ENCODE measurements around the gene GALR2.
"Not testable (repeated sequence)": the region's sequence is repeated elsewhere in the genome, so short reads cannot be mapped to it uniquely, and the experiment has no call there.

Gene GALR2

DNA sequence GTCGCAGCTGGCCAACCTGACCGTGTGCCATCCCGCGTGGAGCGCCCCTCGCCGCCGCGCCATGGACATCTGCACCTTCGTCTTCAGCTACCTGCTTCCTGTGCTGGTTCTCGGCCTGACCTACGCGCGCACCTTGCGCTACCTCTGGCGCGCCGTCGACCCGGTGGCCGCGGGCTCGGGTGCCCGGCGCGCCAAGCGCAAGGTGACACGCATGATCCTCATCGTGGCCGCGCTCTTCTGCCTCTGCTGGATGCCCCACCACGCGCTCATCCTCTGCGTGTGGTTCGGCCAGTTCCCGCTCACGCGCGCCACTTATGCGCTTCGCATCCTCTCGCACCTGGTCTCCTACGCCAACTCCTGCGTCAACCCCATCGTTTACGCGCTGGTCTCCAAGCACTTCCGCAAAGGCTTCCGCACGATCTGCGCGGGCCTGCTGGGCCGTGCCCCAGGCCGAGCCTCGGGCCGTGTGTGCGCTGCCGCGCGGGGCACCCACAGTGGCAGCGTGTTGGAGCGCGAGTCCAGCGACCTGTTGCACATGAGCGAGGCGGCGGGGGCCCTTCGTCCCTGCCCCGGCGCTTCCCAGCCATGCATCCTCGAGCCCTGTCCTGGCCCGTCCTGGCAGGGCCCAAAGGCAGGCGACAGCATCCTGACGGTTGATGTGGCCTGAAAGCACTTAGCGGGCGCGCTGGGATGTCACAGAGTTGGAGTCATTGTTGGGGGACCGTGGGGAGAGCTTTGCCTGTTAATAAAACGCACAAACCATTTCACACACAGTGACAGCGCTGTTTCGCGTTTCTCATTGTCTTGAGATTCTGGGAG, 2.4 kb downstream of the GALR2 start:
- TF ChIP-seq, protein P1, sequence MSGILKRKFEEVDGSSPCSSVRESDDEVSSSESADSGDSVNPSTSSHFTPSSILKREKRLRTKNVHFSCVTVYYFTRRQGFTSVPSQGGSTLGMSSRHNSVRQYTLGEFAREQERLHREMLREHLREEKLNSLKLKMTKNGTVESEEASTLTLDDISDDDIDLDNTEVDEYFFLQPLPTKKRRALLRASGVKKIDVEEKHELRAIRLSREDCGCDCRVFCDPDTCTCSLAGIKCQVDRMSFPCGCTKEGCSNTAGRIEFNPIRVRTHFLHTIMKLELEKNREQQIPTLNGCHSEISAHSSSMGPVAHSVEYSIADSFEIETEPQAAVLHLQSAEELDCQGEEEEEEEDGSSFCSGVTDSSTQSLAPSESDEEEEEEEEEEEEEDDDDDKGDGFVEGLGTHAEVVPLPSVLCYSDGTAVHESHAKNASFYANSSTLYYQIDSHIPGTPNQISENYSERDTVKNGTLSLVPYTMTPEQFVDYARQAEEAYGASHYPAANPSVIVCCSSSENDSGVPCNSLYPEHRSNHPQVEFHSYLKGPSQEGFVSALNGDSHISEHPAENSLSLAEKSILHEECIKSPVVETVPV (CRISPR knock-in tag; IDR thresholded peaks at IDR 0.05), result no peak
- TF ChIP-seq ZNF70 (CRISPR knock-in tag; IDR thresholded peaks at IDR 0.05), result no peak
- TF ChIP-seq RARB (CRISPR knock-in tag; IDR thresholded peaks at IDR 0.05), result no peak
- TF ChIP-seq, protein P2, sequence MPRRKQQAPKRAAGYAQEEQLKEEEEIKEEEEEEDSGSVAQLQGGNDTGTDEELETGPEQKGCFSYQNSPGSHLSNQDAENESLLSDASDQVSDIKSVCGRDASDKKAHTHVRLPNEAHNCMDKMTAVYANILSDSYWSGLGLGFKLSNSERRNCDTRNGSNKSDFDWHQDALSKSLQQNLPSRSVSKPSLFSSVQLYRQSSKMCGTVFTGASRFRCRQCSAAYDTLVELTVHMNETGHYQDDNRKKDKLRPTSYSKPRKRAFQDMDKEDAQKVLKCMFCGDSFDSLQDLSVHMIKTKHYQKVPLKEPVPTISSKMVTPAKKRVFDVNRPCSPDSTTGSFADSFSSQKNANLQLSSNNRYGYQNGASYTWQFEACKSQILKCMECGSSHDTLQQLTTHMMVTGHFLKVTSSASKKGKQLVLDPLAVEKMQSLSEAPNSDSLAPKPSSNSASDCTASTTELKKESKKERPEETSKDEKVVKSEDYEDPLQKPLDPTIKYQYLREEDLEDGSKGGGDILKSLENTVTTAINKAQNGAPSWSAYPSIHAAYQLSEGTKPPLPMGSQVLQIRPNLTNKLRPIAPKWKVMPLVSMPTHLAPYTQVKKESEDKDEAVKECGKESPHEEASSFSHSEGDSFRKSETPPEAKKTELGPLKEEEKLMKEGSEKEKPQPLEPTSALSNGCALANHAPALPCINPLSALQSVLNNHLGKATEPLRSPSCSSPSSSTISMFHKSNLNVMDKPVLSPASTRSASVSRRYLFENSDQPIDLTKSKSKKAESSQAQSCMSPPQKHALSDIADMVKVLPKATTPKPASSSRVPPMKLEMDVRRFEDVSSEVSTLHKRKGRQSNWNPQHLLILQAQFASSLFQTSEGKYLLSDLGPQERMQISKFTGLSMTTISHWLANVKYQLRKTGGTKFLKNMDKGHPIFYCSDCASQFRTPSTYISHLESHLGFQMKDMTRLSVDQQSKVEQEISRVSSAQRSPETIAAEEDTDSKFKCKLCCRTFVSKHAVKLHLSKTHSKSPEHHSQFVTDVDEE (CRISPR knock-in tag; IDR thresholded peaks at IDR 0.05), result no peak
- no peak for TF ChIP-seq BACH2 (CRISPR knock-in tag; IDR thresholded peaks at IDR 0.05; ENCODE audit: borderline replicate concordance)
- no peak for ATAC-seq

DNA sequence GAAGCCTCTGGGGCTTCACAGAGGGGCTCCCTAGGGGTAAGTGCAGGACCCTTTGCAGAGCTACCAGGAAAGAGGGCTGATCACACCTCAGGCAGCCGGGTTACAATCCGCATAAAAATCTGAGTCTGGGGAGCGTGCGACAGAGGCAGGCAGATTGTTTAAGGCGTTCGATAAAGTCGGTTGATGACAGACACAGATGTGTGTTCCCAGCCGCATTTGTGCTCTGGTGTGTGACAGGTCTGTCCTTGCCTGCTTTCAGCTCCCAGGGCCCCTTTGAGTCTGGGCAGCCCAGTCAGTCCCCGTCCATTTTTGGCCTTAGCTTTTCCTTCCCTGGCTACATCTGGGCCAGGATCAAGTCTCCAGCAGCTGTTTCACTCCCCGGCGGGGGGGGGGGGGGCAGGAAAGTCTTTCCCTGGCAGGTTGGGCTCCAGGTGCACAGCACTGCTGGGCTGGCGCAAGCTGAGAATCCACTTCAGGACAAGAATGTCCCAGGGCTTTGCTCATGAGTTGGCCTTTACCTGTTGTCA, 3.1 kb downstream of the GALR2 start:
- TF ChIP-seq ARNTL (CRISPR knock-in tag; IDR thresholded peaks at IDR 0.05; ENCODE audit: borderline replicate concordance, low read depth) (no peak), TCF4 (CRISPR knock-in tag; IDR thresholded peaks at IDR 0.05; ENCODE audit: borderline replicate concordance) (no peak), ZNF8 (CRISPR knock-in tag; IDR thresholded peaks at IDR 0.05) (no peak), RARB (CRISPR knock-in tag; IDR thresholded peaks at IDR 0.05) (no peak), ZFP3 (CRISPR knock-in tag; IDR thresholded peaks at IDR 0.05) (no peak), ZNF70 (CRISPR knock-in tag; IDR thresholded peaks at IDR 0.05) (no peak), SNAI2 (CRISPR knock-in tag; IDR thresholded peaks at IDR 0.05) (no peak)
- TF ChIP-seq, protein P2 (CRISPR knock-in tag; IDR thresholded peaks at IDR 0.05), result no peak
- ATAC-seq, result no peak

DNA sequence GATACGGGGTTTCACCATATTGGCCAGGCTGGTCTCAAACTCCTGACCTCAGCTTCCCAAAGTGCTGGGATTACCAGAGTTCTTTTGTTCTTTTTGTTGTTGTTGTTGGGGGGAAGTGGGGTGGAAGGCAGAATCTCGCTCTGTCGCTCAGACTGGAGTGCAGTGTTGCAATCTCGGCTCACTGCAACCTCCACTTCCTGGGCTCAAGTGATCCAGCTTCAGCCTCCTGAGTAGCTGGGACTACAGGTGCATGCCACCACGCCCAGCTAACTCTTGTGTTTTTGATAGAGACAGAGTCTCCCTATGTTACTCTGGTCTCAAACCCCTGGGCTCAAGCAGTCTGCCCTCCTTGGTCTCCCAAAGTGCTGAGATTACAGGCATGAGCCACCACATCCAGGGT, 3.8 kb downstream of the GALR2 start:
- ATAC-seq, result not testable (repeated sequence)

DNA sequence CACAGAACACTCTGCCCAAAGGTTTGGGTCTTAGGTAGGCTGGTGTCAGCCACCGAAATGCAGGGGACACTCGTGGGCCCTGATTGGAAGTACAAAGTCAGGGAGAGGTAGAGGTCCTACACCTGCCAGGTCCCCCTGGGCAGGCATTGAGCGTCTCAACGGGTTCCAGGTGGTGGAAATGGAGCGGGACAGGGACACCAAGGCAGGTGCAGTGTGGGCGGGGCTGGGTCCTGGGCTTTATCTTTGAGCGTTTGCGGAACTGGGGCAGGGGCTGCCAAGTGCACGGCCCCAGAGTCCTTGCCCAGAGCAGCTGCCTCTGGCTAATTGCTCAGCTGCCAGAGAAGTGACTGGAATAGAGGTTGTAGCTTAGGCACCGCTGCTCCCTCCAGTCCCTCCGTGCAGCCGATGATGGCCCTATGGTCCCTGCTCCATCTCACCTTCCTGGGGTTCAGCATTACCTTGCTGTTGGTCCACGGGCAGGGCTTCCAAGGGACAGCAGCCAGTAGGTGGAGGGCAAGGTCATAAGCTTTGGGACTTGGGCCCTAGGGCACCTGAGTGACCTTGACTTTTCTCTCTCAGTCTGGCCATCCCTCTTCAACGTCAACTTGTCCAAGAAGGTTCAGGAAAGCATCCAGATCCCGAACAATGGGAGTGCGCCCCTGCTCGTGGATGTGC, 4.4 kb downstream of the GALR2 start, which contains the start of gene ZACN:
Gene ZACN (plus strand): TSS at position 323 of the 675 bp plus-strand sequence. CDS start 83 bp downstream, at position 406.
- no peak for TF ChIP-seq CSDC2 (CRISPR knock-in tag; IDR thresholded peaks at IDR 0.05)
- peak; percentile 1; the same call in 2 of the 3 replicates for ATAC-seq

GRCh38 chr17:76079535-76079955, 5.0 kb downstream of the GALR2 start:
- peak; percentile 10 for ATAC-seq
- TF ChIP-seq ARNTL (CRISPR knock-in tag; IDR thresholded peaks at IDR 0.05; ENCODE audit: borderline replicate concordance, low read depth), result no peak
- TF ChIP-seq ZNF70 (CRISPR knock-in tag; IDR thresholded peaks at IDR 0.05), result no peak
- TF ChIP-seq OSR1 (CRISPR knock-in tag; IDR thresholded peaks at IDR 0.05), result no peak
- TF ChIP-seq, protein P2 (CRISPR knock-in tag; IDR thresholded peaks at IDR 0.05), result no peak
- no peak for TF ChIP-seq ESRRG (CRISPR knock-in tag; IDR thresholded peaks at IDR 0.05)
- TF ChIP-seq TCF4 (CRISPR knock-in tag; IDR thresholded peaks at IDR 0.05; ENCODE audit: borderline replicate concordance), result no peak
- no peak for TF ChIP-seq ZNF8 (CRISPR knock-in tag; IDR thresholded peaks at IDR 0.05)
- no peak for TF ChIP-seq CSDC2 (CRISPR knock-in tag; IDR thresholded peaks at IDR 0.05)
- TF ChIP-seq, protein P3, sequence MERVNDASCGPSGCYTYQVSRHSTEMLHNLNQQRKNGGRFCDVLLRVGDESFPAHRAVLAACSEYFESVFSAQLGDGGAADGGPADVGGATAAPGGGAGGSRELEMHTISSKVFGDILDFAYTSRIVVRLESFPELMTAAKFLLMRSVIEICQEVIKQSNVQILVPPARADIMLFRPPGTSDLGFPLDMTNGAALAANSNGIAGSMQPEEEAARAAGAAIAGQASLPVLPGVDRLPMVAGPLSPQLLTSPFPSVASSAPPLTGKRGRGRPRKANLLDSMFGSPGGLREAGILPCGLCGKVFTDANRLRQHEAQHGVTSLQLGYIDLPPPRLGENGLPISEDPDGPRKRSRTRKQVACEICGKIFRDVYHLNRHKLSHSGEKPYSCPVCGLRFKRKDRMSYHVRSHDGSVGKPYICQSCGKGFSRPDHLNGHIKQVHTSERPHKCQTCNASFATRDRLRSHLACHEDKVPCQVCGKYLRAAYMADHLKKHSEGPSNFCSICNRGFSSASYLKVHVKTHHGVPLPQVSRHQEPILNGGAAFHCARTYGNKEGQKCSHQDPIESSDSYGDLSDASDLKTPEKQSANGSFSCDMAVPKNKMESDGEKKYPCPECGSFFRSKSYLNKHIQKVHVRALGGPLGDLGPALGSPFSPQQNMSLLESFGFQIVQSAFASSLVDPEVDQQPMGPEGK (CRISPR knock-in tag; IDR thresholded peaks at IDR 0.05; ENCODE audit: borderline replicate concordance), result no peak
- no peak for TF ChIP-seq GLIS3 (CRISPR knock-in tag; IDR thresholded peaks at IDR 0.05)
- no peak for TF ChIP-seq ZFP30 (CRISPR knock-in tag; IDR thresholded peaks at IDR 0.05)
- TF ChIP-seq, protein P4, sequence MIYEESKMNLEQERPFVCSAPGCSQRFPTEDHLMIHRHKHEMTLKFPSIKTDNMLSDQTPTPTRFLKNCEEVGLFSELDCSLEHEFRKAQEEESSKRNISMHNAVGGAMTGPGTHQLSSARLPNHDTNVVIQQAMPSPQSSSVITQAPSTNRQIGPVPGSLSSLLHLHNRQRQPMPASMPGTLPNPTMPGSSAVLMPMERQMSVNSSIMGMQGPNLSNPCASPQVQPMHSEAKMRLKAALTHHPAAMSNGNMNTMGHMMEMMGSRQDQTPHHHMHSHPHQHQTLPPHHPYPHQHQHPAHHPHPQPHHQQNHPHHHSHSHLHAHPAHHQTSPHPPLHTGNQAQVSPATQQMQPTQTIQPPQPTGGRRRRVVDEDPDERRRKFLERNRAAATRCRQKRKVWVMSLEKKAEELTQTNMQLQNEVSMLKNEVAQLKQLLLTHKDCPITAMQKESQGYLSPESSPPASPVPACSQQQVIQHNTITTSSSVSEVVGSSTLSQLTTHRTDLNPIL (CRISPR knock-in tag; IDR thresholded peaks at IDR 0.05; ENCODE audit: low read depth), result no peak
- TF ChIP-seq RARB (CRISPR knock-in tag; IDR thresholded peaks at IDR 0.05), result no peak
- no peak for TF ChIP-seq SNAI2 (CRISPR knock-in tag; IDR thresholded peaks at IDR 0.05)
